GM10266 (cell line): ENCODE results near the gene MGAT5B.

Experiments used
- DNase-seq: peaks from one replicate; pipeline ENCODE4 v3.0.0; 2012; ENCODE audit errors: extremely low spot score
- CTCF ChIP-seq: IDR thresholded peaks from 2 replicates; pipeline ENCODE4 v1.5.1; 2012; ENCODE audit warnings: mild to moderate bottlenecking, low read depth; ENCODE audit not compliant: control insufficient read depth, insufficient read depth; ENCODE audit errors: missing control alignments

MGAT5B gene

GRCh38 chr17:76885894-76886290 is 17.7 kb downstream of the MGAT5B start:
- no peak for DNase-seq

GRCh38 chr17:76886395-76886794 is 18.2 kb downstream of the MGAT5B start:
- no peak for TF ChIP-seq CTCF
- DNase-seq = no peak

More at GRCh38 chr17:76885894-76886290, 17.7 kb downstream of the MGAT5B start:
- no peak for TF ChIP-seq CTCF

- TF ChIP-seq CTCF = no peak
- DNase-seq = no peak
Measured at GRCh38 chr17:76887802-76888201, 19.6 kb downstream of the MGAT5B start.

GRCh38 chr17:76888661-76889060 is 20.5 kb downstream of the MGAT5B start:
- no peak for TF ChIP-seq CTCF
- no peak for DNase-seq

- no peak for DNase-seq
- TF ChIP-seq CTCF = no peak
Measured at GRCh38 chr17:76889323-76889722, 21.1 kb downstream of the MGAT5B start.

- TF ChIP-seq CTCF = no peak
- DNase-seq = no peak
Measured at GRCh38 chr17:76892329-76892728, 24.1 kb downstream of the MGAT5B start.

- DNase-seq = no peak
- no peak for TF ChIP-seq CTCF
Measured at GRCh38 chr17:76893623-76894334, 25.6 kb downstream of the MGAT5B start.
